Vagina (tissue), 2 donors: ENCODE measurements around the gene MEIS1. TPM values are rescaled to one million over a fixed set of nuclear protein-coding genes. Genes with fewer than 3 reads are reported as not detected.

Experiments used
- DNase-seq, 2 donors: peaks; one replicate each; pipeline ENCODE4 v3.0.0-alpha.2; 2017; ENCODE audit errors: extremely low spot score in 2 of 2
- H3K27ac ChIP-seq: fragments of 200-600 bp; sonication (generic); one replicate; pipeline ENCODE4 v1.5.1; 2019
- H3K27me3 ChIP-seq: fragments of 200-600 bp; sonication (generic); one replicate; pipeline ENCODE4 v1.5.1; 2019
- H3K36me3 ChIP-seq, 2 donors: fragments of 200-600 bp; sonication (generic); one replicate each; pipeline ENCODE4 v1.5.1; 2017 to 2019
- H3K4me1 ChIP-seq: fragments of 200-600 bp; sonication (generic); one replicate; pipeline ENCODE4 v1.5.1; 2019
- H3K4me3 ChIP-seq, 2 donors: fragments of 200-600 bp; sonication (generic); 1 replicate in 1 of 2; 2 replicates in 1 of 2; pipeline ENCODE4 v1.5.1; 2016 to 2019
- H3K9me3 ChIP-seq: fragments of 200-600 bp; sonication (generic); one replicate; pipeline ENCODE4 v1.5.1; 2019
- POLR2A ChIP-seq, 2 donors: fragments of 450-650 bp; IDR thresholded peaks; one replicate each; pipeline ENCODE4 v1.6.1; 2017; ENCODE audit warnings: antibody characterized with exemption in 2 of 2, mild to moderate bottlenecking in 2 of 2, moderate library complexity in 2 of 2
- POLR2AphosphoS5 ChIP-seq, 2 donors: sonication (generic); formaldehyde crosslinking; IDR thresholded peaks; one replicate each; pipeline ENCODE4 v1.9.0; 2017; ENCODE audit warnings: antibody characterized with exemption in 2 of 2, mild to moderate bottlenecking in 2 of 2, low read depth in 1 of 2; ENCODE audit not compliant: insufficient read depth in 1 of 2
- intact Hi-C: fragments of 100-400 bp; cut with DNase I; formaldehyde crosslinking; loops from one replicate; pipeline ENCODE4 v1.15.1; 2023
- total RNA-seq: library from RNA; depleted of rRNA; stranded (reverse); fragments of >200 nt; gene quantifications from one replicate; pipeline ENCODE4 v1.2.3, GENCODE V29; 2016
- TF ChIP-seq, protein P1 (sequence below), 3 experiments: fragments of 450-650 bp in 2 of 3; fragments of 200-600 bp in 1 of 3; sonication (generic) in 1 of 3; IDR thresholded peaks; one replicate each; pipeline ENCODE4 v1.5.1; 2017 to 2019; ENCODE audit warnings: antibody characterized with exemption in 3 of 3, mild to moderate bottlenecking in 2 of 3, moderate library complexity in 2 of 3

The MEIS1 gene
- total RNA-seq, 1 donor from 2014 or later = 80.5 TPM

DNA sequence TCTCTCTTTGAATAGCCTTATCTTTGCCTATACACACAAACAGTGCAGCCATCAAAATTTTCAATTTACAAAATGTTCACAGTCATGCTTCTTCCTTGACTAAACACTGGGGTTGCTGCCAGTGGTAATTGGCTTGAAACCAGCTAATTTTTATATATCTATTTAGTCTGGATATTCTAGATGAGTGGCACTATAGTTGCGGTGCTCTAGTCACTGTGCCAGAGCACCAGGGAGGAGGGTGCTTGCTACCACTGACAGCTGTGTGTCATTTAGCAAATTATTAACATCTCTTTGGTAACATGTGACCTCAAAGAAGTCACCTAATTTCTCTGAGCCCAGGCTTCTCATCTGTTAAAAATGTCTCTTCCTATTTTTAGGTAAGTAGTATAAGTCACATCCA is 130.4 kb downstream of the MEIS1 start:
- intact Hi-C loops = no loop called here
- Histone ChIP-seq H3K36me3 (peaks cover 0 to 18% of the 10 kb centered on the region in 2 donors), H3K4me3 (no peak overlapping the region), H3K27me3 (no peaks in the 10 kb centered on the region), H3K9me3 (no peaks in the 10 kb centered on the region), H3K4me1 (peaks cover 39% of the 10 kb centered on the region), H3K27ac (no peak overlapping the region)
- DNase-seq = no peak
- TF ChIP-seq POLR2A (IDR thresholded peaks at IDR 0.05) = no peak

DNA sequence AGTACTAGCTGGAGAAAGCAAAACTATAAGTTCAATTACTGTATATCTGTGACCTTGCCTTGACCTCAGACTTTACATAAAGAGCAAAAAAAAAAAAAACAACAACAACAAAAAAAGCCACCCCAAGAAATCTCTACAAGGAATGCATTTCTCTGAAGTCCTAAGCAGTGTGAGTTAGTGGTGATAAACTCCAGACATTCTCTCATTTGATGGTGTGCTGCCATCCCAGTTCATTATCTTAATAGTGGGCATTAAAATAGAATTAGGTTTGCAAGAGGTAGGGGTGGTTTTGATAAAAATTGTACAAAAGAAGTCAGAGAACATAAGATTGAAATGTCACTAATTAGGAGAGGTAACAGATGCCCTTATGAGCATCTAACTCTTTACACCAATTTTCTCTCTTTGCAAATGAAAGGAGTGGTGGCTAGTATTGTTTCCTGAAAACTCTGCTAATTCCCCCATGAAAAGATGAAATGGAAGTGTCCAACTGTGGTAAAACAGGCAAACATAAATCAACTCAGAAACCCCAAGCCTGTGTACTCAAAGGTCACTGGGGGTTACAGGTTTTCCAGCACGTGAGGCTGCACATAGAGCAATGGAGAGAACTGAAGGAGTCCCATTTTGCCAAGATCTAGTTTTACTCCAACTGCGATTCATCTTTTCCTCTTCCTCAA is 131.9 kb downstream of the MEIS1 start:
- no peaks in the 10 kb centered on the region for H3K27me3 ChIP-seq
- H3K4me3 ChIP-seq = no peak overlapping the region
- TF ChIP-seq, protein P1, sequence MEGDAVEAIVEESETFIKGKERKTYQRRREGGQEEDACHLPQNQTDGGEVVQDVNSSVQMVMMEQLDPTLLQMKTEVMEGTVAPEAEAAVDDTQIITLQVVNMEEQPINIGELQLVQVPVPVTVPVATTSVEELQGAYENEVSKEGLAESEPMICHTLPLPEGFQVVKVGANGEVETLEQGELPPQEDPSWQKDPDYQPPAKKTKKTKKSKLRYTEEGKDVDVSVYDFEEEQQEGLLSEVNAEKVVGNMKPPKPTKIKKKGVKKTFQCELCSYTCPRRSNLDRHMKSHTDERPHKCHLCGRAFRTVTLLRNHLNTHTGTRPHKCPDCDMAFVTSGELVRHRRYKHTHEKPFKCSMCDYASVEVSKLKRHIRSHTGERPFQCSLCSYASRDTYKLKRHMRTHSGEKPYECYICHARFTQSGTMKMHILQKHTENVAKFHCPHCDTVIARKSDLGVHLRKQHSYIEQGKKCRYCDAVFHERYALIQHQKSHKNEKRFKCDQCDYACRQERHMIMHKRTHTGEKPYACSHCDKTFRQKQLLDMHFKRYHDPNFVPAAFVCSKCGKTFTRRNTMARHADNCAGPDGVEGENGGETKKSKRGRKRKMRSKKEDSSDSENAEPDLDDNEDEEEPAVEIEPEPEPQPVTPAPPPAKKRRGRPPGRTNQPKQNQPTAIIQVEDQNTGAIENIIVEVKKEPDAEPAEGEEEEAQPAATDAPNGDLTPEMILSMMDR (IDR thresholded peaks at IDR 0.05) = no peak
- no peak for TF ChIP-seq POLR2A (IDR thresholded peaks at IDR 0.05)
- no peak for TF ChIP-seq POLR2AphosphoS5 (IDR thresholded peaks at IDR 0.05; ENCODE audit: insufficient read depth in 1 of 2, low read depth in 1 of 2)
- intact Hi-C loops = no loop called here
- H3K4me1 ChIP-seq = peaks cover 39% of the 10 kb centered on the region
- no peak overlapping the region for H3K27ac ChIP-seq
- no peak for DNase-seq
- H3K9me3 ChIP-seq = no peaks in the 10 kb centered on the region
- peaks cover 0 to 24% of the 10 kb centered on the region in 2 donors for H3K36me3 ChIP-seq

DNA sequence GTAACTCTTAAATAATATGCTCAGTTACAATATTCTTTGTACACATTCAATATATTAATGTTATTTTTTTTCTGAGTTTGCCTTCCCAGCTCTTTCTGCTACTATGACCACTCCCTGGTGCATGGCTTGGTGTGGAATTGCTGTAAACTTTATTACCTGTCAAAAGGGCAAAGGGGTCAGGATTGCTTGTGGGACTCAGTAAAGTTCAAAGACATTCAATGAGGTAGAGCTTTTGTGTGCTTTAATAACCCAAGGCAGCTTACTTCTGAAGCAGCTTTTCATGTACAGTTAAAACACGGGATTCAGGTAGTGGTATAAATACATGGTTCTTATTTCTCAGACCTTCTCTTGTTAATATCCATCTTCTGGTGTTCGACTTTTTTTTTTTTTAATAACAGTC is 132.8 kb downstream of the MEIS1 start:
- H3K36me3 ChIP-seq = peaks cover 0 to 31% of the 10 kb centered on the region in 2 donors
- intact Hi-C loops = no loop called here
- H3K9me3 ChIP-seq = no peaks in the 10 kb centered on the region
- peaks cover 31% of the 10 kb centered on the region for H3K4me1 ChIP-seq
- H3K4me3 ChIP-seq = no peak overlapping the region
- no peak for DNase-seq
- H3K27ac ChIP-seq = no peak overlapping the region
- TF ChIP-seq POLR2A (IDR thresholded peaks at IDR 0.05) (no peak), POLR2AphosphoS5 (IDR thresholded peaks at IDR 0.05; ENCODE audit: insufficient read depth in 1 of 2, low read depth in 1 of 2) (no peak)
- TF ChIP-seq, protein P1 (IDR thresholded peaks at IDR 0.05) = no peak
- H3K27me3 ChIP-seq = no peaks in the 10 kb centered on the region

DNA sequence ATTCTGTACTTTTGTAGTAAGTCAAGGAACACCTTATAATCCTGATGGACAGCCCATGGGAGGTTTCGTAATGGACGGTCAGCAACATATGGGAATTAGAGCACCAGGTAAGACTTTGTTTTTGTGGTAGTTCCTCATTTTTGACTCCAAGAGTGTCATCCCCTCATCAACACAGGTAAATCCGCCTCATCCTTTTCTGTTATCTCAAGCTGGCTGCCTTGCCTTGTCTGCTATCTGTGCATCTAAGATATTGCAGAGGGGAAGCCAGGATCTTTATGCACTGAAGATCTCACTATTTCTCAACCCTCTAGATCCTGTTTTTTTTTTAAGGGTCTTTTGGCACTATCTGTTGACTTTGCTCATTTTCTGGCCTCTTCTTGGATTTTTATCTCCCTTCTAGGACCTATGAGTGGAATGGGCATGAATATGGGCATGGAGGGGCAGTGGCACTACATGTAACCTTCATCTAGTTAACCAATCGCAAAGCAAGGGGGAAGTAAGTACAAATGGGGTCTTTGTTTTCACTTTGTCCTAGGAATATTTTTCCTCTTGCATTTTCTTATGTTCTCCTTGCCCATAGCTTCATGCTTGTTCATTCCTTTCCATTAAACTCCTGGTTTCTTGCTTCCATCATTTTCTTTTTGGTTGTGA is 133.8 kb downstream of the MEIS1 start:
- Histone ChIP-seq H3K9me3 (no peaks in the 10 kb centered on the region), H3K4me3 (no peak overlapping the region), H3K36me3 (peaks cover 0 to 31% of the 10 kb centered on the region in 2 donors), H3K27me3 (no peaks in the 10 kb centered on the region), H3K27ac (no peak overlapping the region), H3K4me1 (peaks cover 29% of the 10 kb centered on the region)
- TF ChIP-seq, protein P1 (IDR thresholded peaks at IDR 0.05) = no peak
- TF ChIP-seq POLR2A (IDR thresholded peaks at IDR 0.05) (no peak), POLR2AphosphoS5 (IDR thresholded peaks at IDR 0.05; ENCODE audit: insufficient read depth in 1 of 2, low read depth in 1 of 2) (no peak)
- intact Hi-C loops = no loop called here
- DNase-seq = no peak

DNA sequence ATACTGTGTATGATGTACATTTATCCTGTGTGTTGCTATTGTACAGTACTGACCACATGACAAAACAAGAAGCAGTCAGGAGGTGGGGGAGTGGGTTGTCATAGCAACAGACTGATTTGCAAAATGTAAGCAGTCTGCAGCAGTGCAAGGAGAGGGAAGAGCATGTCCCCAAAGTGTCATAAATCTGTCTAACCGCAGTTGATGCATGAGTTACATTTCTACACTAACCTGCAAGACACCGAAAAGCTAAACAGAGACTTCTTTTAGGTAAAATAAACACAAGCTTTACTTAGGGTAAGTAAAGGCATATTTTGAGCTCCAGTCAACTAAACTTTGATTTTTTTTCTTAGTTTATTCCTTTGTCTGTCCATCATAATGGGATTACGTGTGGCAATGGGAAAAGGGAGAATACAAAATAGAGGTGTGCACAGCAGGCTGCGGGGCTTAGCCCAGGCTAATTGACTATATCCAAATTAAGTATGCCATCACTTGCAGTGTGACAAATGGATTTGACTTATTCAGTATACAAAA is 134.5 kb downstream of the MEIS1 start:
- peaks cover 0 to 31% of the 10 kb centered on the region in 2 donors for H3K36me3 ChIP-seq
- H3K4me3 ChIP-seq = no peak overlapping the region
- H3K9me3 ChIP-seq = no peaks in the 10 kb centered on the region
- TF ChIP-seq, protein P1 (IDR thresholded peaks at IDR 0.05) = no peak
- TF ChIP-seq POLR2A (IDR thresholded peaks at IDR 0.05) (no peak), POLR2AphosphoS5 (IDR thresholded peaks at IDR 0.05; ENCODE audit: insufficient read depth in 1 of 2, low read depth in 1 of 2) (no peak)
- intact Hi-C loops = no loop called here
- H3K27me3 ChIP-seq = no peaks in the 10 kb centered on the region
- no peak for DNase-seq
- H3K4me1 ChIP-seq = peaks cover 27% of the 10 kb centered on the region
- no peak overlapping the region for H3K27ac ChIP-seq
